Thyroid gland (tissue), 4 donors: ENCODE data around the gene OR4X1. TPM values are rescaled to one million over a fixed set of nuclear protein-coding genes. Genes with fewer than 3 reads are reported as not detected.
A peak's percentile ranks its signal among the peaks of the same experiment; 100 is the strongest.
"Not testable (repeated sequence)": the region's sequence is repeated elsewhere in the genome, so short reads cannot be mapped to it uniquely, and the experiment has no call there.

Experiments
- DNase-seq, 2 donors: peaks; one replicate each; pipeline ENCODE4 v3.0.0-alpha.2; 2019
- H3K27ac ChIP-seq, 3 donors: fragments of 200-600 bp; sonication (generic); 1 replicate in 2 of 3; 2 replicates in 1 of 3; pipeline ENCODE4 v1.5.1; 2016 to 2019; ENCODE audit warnings: mild to moderate bottlenecking in 1 of 3, moderate library complexity in 1 of 3
- H3K27me3 ChIP-seq: fragments of 200-600 bp; sonication (generic); one replicate; pipeline ENCODE4 v1.5.1; 2019
- H3K36me3 ChIP-seq, 2 donors: fragments of 200-600 bp; sonication (generic); one replicate each; pipeline ENCODE4 v1.5.1; 2016 to 2019
- H3K4me1 ChIP-seq, 2 donors: fragments of 200-600 bp; sonication (generic); one replicate each; pipeline ENCODE4 v1.5.1; 2017 to 2019
- H3K4me3 ChIP-seq, 3 donors: fragments of 200-600 bp; sonication (generic); replicated peaks in 1 of 3; 1 replicate in 2 of 3; 2 replicates in 1 of 3; pipeline ENCODE4 v1.5.1; 2016; ENCODE audit warnings: mild to moderate bottlenecking in 1 of 3
- H3K9me3 ChIP-seq: fragments of 200-600 bp; sonication (generic); one replicate; pipeline ENCODE4 v1.5.1; 2017
- CTCF ChIP-seq, 6 experiments: fragments of 200-600 bp in 3 of 6; fragments of 450-650 bp in 3 of 6; sonication (generic) in 3 of 6; IDR thresholded peaks; one replicate each; pipeline ENCODE4 v1.5.1; 2016 to 2019; ENCODE audit warnings: antibody characterized with exemption in 6 of 6, mild to moderate bottlenecking in 2 of 6, inconsistent platforms in 1 of 6, moderate library complexity in 1 of 6
- POLR2A ChIP-seq, 2 donors: fragments of 450-650 bp; IDR thresholded peaks; one replicate each; pipeline ENCODE4 v1.6.1; 2017; ENCODE audit warnings: antibody characterized with exemption in 2 of 2, mild to moderate bottlenecking in 2 of 2, moderate library complexity in 1 of 2
- WGBS, 2 donors: methylation state at CpG; one replicate each; pipeline ENCODE4 v1.1.5; 2017; 5-methylcytosine and 5-hydroxymethylcytosine counted together
- intact Hi-C: fragments of 100-400 bp; cut with DNase I; formaldehyde crosslinking; loops from one replicate; pipeline ENCODE4 v1.15.1; 2023
- total RNA-seq, 4 donors: library from RNA; depleted of rRNA; stranded (reverse); fragments of >200 nt; gene quantifications; one replicate each; pipeline ENCODE4 v1.2.3, GENCODE V29; 2016

Gene OR4X1
- total RNA-seq, 4 donors from 2014 or later, result not detected

DNA sequence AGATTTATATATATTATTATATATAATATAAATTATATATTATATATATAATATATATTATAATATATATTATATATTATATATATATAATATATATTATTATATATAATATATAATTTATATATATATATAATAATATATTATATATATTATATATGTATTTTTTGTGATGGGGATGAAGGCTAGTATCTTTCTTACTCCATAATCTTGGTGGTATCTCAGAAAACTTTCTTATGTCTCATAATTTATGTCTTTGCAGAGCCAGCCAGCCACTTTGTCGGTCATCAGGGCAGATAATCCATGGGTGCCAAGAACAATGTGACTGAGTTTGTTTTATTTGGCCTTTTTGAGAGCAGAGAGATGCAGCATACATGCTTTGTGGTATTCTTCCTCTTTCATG, 42.3 kb downstream of the OR4X1 start, which contains the start of gene OR4S1:
Gene OR4S1 (plus strand): TSS at position 301 of the 400 bp plus-strand sequence. CDS start 0 bp downstream, at position 301.
- WGBS, 2 donors, result 66 to 71% methylated on average over 1 of the region's 1 CpG
- no peaks in the 10 kb centered on the region for H3K4me1 ChIP-seq
- no peaks in the 10 kb centered on the region for H3K9me3 ChIP-seq
- no peak for DNase-seq
- no peak for TF ChIP-seq POLR2A (IDR thresholded peaks at IDR 0.05)
- no peak for TF ChIP-seq CTCF (IDR thresholded peaks at IDR 0.05)
- no peak within 1 kb of the TSS for H3K27ac ChIP-seq
- intact Hi-C loops, result no loop called here
- H3K36me3 ChIP-seq, result no peaks in the 10 kb centered on the region
- H3K4me3 ChIP-seq, result no peak within 1 kb of the TSS
- no peaks in the 10 kb centered on the region for H3K27me3 ChIP-seq

DNA sequence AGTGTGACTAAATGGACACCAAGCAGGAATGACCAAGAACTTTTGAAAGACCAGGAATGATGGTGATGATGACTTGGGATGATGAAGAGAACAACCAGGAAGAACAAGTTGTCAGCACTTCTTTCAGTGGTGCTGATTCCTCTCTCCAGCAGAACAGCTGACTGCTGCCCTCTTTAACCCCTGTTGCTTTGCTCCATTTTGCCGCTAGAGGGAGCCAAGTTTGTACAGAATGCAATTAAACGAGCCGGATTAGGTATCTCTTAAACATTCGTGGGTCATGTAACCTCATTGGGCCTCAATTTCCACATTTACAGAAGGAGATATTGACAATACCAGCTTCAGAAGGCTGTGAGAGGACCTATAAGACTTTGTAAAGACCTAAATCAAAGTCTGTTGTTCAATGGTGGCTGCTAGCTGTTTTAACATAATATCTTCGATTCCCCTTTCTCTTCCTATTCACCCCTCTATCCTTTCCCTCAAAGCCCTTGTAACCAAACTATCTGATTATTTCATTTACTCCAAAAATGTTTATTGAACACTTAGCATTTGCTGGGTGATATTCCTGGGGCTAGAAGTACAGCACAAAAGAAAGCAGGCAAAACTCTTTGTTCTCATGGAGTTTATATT, 44.2 kb downstream of the OR4X1 start:
- TF ChIP-seq POLR2A (IDR thresholded peaks at IDR 0.05) (no peak), CTCF (IDR thresholded peaks at IDR 0.05) (peak; percentile 24 to 76 (median 42))
- Histone ChIP-seq H3K4me3 (no peak overlapping the region), H3K4me1 (no peaks in the 10 kb centered on the region), H3K27ac (no peak overlapping the region), H3K36me3 (no peaks in the 10 kb centered on the region), H3K27me3 (no peaks in the 10 kb centered on the region), H3K9me3 (no peaks in the 10 kb centered on the region)
- WGBS, 2 donors, result 24 to 27% methylated on average over 5 of the region's 5 CpGs
- intact Hi-C loops, result no loop called here
- DNase-seq, result peak; percentile 27 to 47

- H3K9me3 ChIP-seq, H3K36me3 ChIP-seq, DNase-seq, H3K4me1 ChIP-seq, H3K27ac ChIP-seq, intact Hi-C loops, H3K4me3 ChIP-seq, H3K27me3 ChIP-seq: not testable (repeated sequence)
- WGBS, 2 donors, result 38 to 41% methylated on average over 2 of the region's 2 CpGs
Observed at GRCh38 chr11:48313590-48313989, 49.9 kb downstream of the OR4X1 start.

Other genes with a start within 250 kb of the OR4X1 start
- gene OR4B1, start 47.1 kb upstream of the OR4X1 start, total RNA-seq, result not detected
- gene OR4X2, start 18.8 kb upstream of the OR4X1 start, total RNA-seq, result not detected
- not detected for gene OR4S1, start 42.4 kb downstream of the OR4X1 start, total RNA-seq
- gene OR4C3, start 61.1 kb downstream of the OR4X1 start, total RNA-seq, result not detected
- gene OR4C5, start 102.6 kb downstream of the OR4X1 start, total RNA-seq, result not detected
- gene OR4A47, start 224.9 kb downstream of the OR4X1 start, total RNA-seq, result not detected